ENCODE data around the gene CYP39A1. TPM values are rescaled to one million over a fixed set of nuclear protein-coding genes. Genes with fewer than 3 reads are reported as not detected.

CYP39A1 gene
- total RNA-seq, 1 experiment from 2014 or later = 0.54 TPM

DNA sequence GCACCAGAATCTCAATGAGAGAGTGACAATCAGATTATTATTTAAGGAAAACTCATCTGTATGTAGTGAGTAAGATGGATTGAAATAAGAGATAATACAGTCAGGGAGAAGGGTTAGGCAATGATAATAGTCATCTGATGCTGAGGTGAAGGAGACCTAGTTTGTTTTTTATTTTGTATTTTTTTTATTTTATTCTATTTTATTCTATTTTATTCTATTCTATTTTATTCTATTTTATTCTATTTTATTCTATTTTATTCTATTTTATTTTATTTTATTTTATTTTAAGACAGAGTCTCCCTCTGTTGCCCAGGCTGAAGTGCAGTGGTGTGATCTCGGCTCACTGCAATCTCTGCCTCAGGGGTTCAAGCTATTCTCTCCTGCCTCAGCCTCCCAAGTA lies 88.7 kb downstream of the CYP39A1 start:
- POLR2A ChIA-PET = no interaction called here
- Histone ChIP-seq H3K9me2 (ENCODE audit: insufficient read depth) (no peaks in the 10 kb centered on the region), H3K4me1 (ENCODE audit: control insufficient read depth in 1 of 2, insufficient read depth in 2 of 2, low read length in 2 of 2) (no peaks in the 10 kb centered on the region), H2AFZ (ENCODE audit: low read depth, low read length, poor library complexity, severe bottlenecking) (no peak overlapping the region), H3K27me3 (ENCODE audit: insufficient read depth, low read length) (no peaks in the 10 kb centered on the region), H3K79me2 (ENCODE audit: insufficient read depth, low read length) (no peaks in the 10 kb centered on the region), H4K20me1 (ENCODE audit: insufficient read depth) (no peaks in the 10 kb centered on the region), H3K4me2 (ENCODE audit: low read length) (no peak overlapping the region), H3K36me3 (ENCODE audit: control insufficient read depth in 1 of 2, insufficient read depth in 2 of 2, low read length in 2 of 2) (no peaks in the 10 kb centered on the region), H3K27ac (ENCODE audit: low read depth, low read length) (no peak overlapping the region), H3K9me3 (ENCODE audit: control insufficient read depth in 1 of 2, insufficient read depth in 1 of 2, low read depth in 1 of 2, low read length in 2 of 2) (no peaks in the 10 kb centered on the region), H3K9ac (ENCODE audit: low read length) (no peak overlapping the region), H3K4me3 (replicated peaks in 1 of 2; ENCODE audit: low read depth in 1 of 2, low read length in 2 of 2) (no peak overlapping the region)
- RAD21 ChIA-PET (ENCODE audit: low non-redundant PET in 1 of 2, low total read pairs in 2 of 2, uncharacterized antibody in 2 of 2, unreplicated experiment in 2 of 2) = no interaction called here
- DNase-seq (ENCODE audit: low read depth, low spot score) = no peak
- TF ChIP-seq SP1 (IDR thresholded peaks at IDR 0.05; ENCODE audit: low read depth) (no peak), ZNF274 (IDR thresholded peaks at IDR 0.05; ENCODE audit: low read depth, low read length) (no peak), SRF (IDR thresholded peaks at IDR 0.05; ENCODE audit: low read depth) (no peak), SIN3A (IDR thresholded peaks at IDR 0.05; ENCODE audit: low read depth) (no peak), EZH2 (IDR thresholded peaks at IDR 0.05) (no peak), FOSL1 (IDR thresholded peaks at IDR 0.05; ENCODE audit: low read depth) (no peak), YY1 (IDR thresholded peaks at IDR 0.05; ENCODE audit: extremely low read depth, insufficient replicate concordance, low read depth, low read length) (no peak), ATF3 (IDR thresholded peaks at IDR 0.05) (no peak), CTCF (IDR thresholded peaks at IDR 0.05 in 2 of 3, conservative IDR thresholded peaks at IDR 0.05 in 1 of 3; ENCODE audit: borderline replicate concordance in 1 of 3, insufficient read depth in 1 of 3, low read depth in 2 of 3, low read length in 2 of 3) (no peak), REST (IDR thresholded peaks at IDR 0.05; ENCODE audit: low read depth) (no peak), ELF1 (IDR thresholded peaks at IDR 0.05; ENCODE audit: borderline replicate concordance, low read depth) (no peak), EZH2phosphoT487 (IDR thresholded peaks at IDR 0.05; ENCODE audit: borderline replicate concordance) (no peak), POLR2A (IDR thresholded peaks at IDR 0.05; ENCODE audit: borderline replicate concordance, extremely low read depth, insufficient read depth, insufficient read length) (no peak), EGR1 (IDR thresholded peaks at IDR 0.05; ENCODE audit: low read depth) (no peak), RAD21 (IDR thresholded peaks at IDR 0.05; ENCODE audit: low read depth) (no peak), JUND (IDR thresholded peaks at IDR 0.05) (no peak)
- TF ChIP-seq, protein P1, sequence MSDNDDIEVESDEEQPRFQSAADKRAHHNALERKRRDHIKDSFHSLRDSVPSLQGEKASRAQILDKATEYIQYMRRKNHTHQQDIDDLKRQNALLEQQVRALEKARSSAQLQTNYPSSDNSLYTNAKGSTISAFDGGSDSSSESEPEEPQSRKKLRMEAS (IDR thresholded peaks at IDR 0.05) = no peak
- CTCF ChIA-PET = no interaction called here
- intact Hi-C loops (cut with micrococcal nuclease) = no loop called here
- no peak for ATAC-seq
- BruUV-seq (replicated peaks) = no TSS peak
